OCI-LY1 (cell line): ENCODE results near the gene FANCI.

Experiments
- H2AFZ ChIP-seq: fragments of 200-600 bp; sonication (generic), shearing (Covaris generic); 2 replicates; pipeline ENCODE4 v1.6.0; 2014; ENCODE audit warnings: antibody characterized with exemption, mild to moderate bottlenecking, low read length
- H3F3A ChIP-seq: fragments of 200-600 bp; sonication (generic), shearing (Covaris generic); 2 replicates; pipeline ENCODE4 v1.6.0; 2014; ENCODE audit warnings: mild to moderate bottlenecking, antibody characterized with exemption, low read length, moderate library complexity; ENCODE audit not compliant: insufficient read depth
- H3K27ac ChIP-seq: fragments of 200-600 bp; sonication (generic); 2 replicates; pipeline ENCODE4 v1.5.1; 2014; ENCODE audit warnings: low read length, mixed run types, mild to moderate bottlenecking, low read depth; ENCODE audit not compliant: poor library complexity, severe bottlenecking
- H3K27me3 ChIP-seq: fragments of 200-600 bp; sonication (generic); 2 replicates; pipeline ENCODE4 v1.6.0; 2014; ENCODE audit warnings: antibody characterized with exemption, mild to moderate bottlenecking, low read length, moderate library complexity; ENCODE audit not compliant: insufficient read depth
- H3K36me3 ChIP-seq: fragments of 200-600 bp; sonication (generic); 2 replicates; pipeline ENCODE4 v1.6.1; 2014; ENCODE audit warnings: mild to moderate bottlenecking, antibody characterized with exemption, low read length, moderate library complexity, mixed read lengths; ENCODE audit not compliant: insufficient read depth
- H3K4me1 ChIP-seq: fragments of 200-600 bp; sonication (generic); 2 replicates; pipeline ENCODE4 v1.5.1; 2014; ENCODE audit warnings: mild to moderate bottlenecking, low read length, moderate library complexity; ENCODE audit not compliant: insufficient read depth, severe bottlenecking
- H3K4me2 ChIP-seq: fragments of 200-600 bp; sonication (generic), shearing (Covaris generic); 2 replicates; pipeline ENCODE4 v1.6.1; 2014; ENCODE audit warnings: low read length
- H3K4me3 ChIP-seq: fragments of 200-600 bp; sonication (generic); 2 replicates; pipeline ENCODE4 v1.5.1; 2014; ENCODE audit warnings: low read length, low read depth, mild to moderate bottlenecking, mixed read lengths; ENCODE audit not compliant: poor library complexity, severe bottlenecking
- H3K79me2 ChIP-seq: fragments of 200-600 bp; shearing (Covaris generic); 2 replicates; pipeline ENCODE4 v1.6.1; 2016; ENCODE audit warnings: mixed run types, low read length, mixed read lengths; ENCODE audit not compliant: insufficient read depth
- H3K9ac ChIP-seq: fragments of 200-600 bp; sonication (generic), shearing (Covaris generic); 2 replicates; pipeline ENCODE4 v1.6.1; 2014; ENCODE audit warnings: mild to moderate bottlenecking, low read length, mixed read lengths
- H3K9me2 ChIP-seq: fragments of 200-600 bp; sonication (generic), shearing (Covaris generic); 2 replicates; pipeline ENCODE4 v1.6.1; 2014; ENCODE audit warnings: low read depth, mild to moderate bottlenecking, low read length, mixed read lengths
- H3K9me3 ChIP-seq: fragments of 200-600 bp; shearing (Covaris generic); 2 replicates; pipeline ENCODE4 v1.6.1; 2014; ENCODE audit warnings: low read length, mixed read lengths
- H4K20me1 ChIP-seq: fragments of 200-600 bp; sonication (generic), shearing (Covaris generic); 2 replicates; pipeline ENCODE4 v1.6.0; 2016; ENCODE audit warnings: mild to moderate bottlenecking, low read length; ENCODE audit not compliant: insufficient read depth
- CTCF ChIP-seq: fragments of 200-600 bp; sonication (generic), shearing (Covaris generic); IDR thresholded peaks from 2 replicates; pipeline ENCODE4 v1.5.1; 2017; ENCODE audit warnings: mild to moderate bottlenecking, antibody characterized with exemption, low read length, moderate library complexity, mixed read lengths
- EZH2 ChIP-seq: fragments of 200-600 bp; sonication (generic), shearing (Covaris generic); IDR thresholded peaks from 2 replicates; pipeline ENCODE4 v1.8.0; 2017; ENCODE audit warnings: borderline replicate concordance, mixed run types, mild to moderate bottlenecking, antibody characterized with exemption, low read length, moderate library complexity, mixed read lengths

The FANCI gene

DNA sequence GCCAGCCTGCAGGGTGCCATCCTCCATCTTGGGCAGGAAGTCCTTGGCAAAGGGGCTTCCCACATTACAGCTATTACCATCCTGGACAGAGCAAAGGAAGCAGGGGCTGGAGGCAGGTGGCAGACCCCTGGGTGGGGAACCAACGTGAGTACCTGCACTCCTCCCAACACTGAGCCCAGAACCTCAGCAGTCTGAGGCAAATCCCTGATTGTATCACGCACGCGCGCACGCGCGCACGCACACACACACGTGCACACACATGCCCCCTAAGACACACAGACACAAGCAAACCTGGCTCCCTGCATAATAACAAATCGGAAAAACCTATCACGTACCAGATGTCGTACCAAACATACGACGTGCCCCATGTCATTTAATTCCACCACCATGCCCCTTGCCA lies 79.0 kb downstream of the FANCI start:
- Histone ChIP-seq H3K36me3 (peaks cover 98% of the 10 kb centered on the region), H3F3A (no peaks in the 10 kb centered on the region), H3K79me2 (no peaks in the 10 kb centered on the region), H3K4me1 (no peaks in the 10 kb centered on the region), H2AFZ (no peak overlapping the region), H4K20me1 (no peaks in the 10 kb centered on the region), H3K27ac (no peak overlapping the region), H3K4me3 (no peak overlapping the region), H3K27me3 (no peaks in the 10 kb centered on the region), H3K9me2 (no peaks in the 10 kb centered on the region), H3K4me2 (no peak overlapping the region), H3K9ac (no peak overlapping the region), H3K9me3 (no peaks in the 10 kb centered on the region)
- TF ChIP-seq CTCF (no peak), EZH2 (no peak)

GRCh38 chr15:89323825-89324224 lies 80.0 kb downstream of the FANCI start:
- Histone ChIP-seq H3K36me3 (peaks cover 99% of the 10 kb centered on the region), H3K9ac (no peak overlapping the region), H3K4me1 (no peaks in the 10 kb centered on the region), H2AFZ (no peak overlapping the region), H3F3A (no peaks in the 10 kb centered on the region), H4K20me1 (no peaks in the 10 kb centered on the region), H3K79me2 (no peaks in the 10 kb centered on the region), H3K9me2 (no peaks in the 10 kb centered on the region), H3K27me3 (no peaks in the 10 kb centered on the region), H3K4me3 (no peak overlapping the region), H3K27ac (no peak overlapping the region), H3K4me2 (no peak overlapping the region), H3K9me3 (no peaks in the 10 kb centered on the region)
- TF ChIP-seq CTCF = no peak
- TF ChIP-seq EZH2 = no peak

GRCh38 chr15:89325039-89325803 lies 81.4 kb downstream of the FANCI start:
- no peaks in the 10 kb centered on the region for H4K20me1 ChIP-seq
- H3K27ac ChIP-seq = no peak overlapping the region
- no peak overlapping the region for H3K4me3 ChIP-seq
- no peaks in the 10 kb centered on the region for H3K9me3 ChIP-seq
- H3K27me3 ChIP-seq = no peaks in the 10 kb centered on the region
- no peaks in the 10 kb centered on the region for H3K9me2 ChIP-seq
- H3K4me2 ChIP-seq = no peak overlapping the region
- H3K4me1 ChIP-seq = peaks cover 3% of the 10 kb centered on the region
- peaks cover 99% of the 10 kb centered on the region for H3K36me3 ChIP-seq
- H3F3A ChIP-seq = no peaks in the 10 kb centered on the region
- no peak overlapping the region for H3K9ac ChIP-seq
- H2AFZ ChIP-seq = no peak overlapping the region
- TF ChIP-seq CTCF (no peak), EZH2 (no peak)
- no peaks in the 10 kb centered on the region for H3K79me2 ChIP-seq
